Body of pancreas (tissue), 4 donors: ENCODE results near the gene BRDT. TPM values are rescaled to one million over a fixed set of nuclear protein-coding genes. Genes with fewer than 3 reads are reported as not detected.

ENCODE experiments used
- ATAC-seq: fragments of 150-250 bp; one replicate; pipeline ENCODE4 v1.9.1; 2016
- DNase-seq, 4 donors: peaks; one replicate each; pipeline ENCODE4 v3.0.0-alpha.2; 2019
- H3K27ac ChIP-seq, 4 donors: fragments of 200-600 bp; sonication (generic); 1 replicate in 3 of 4; 2 replicates in 1 of 4; pipeline versions ENCODE4 v1.5.1 to v1.6.1; 2016 to 2019; ENCODE audit warnings: mild to moderate bottlenecking in 1 of 4, mixed read lengths in 1 of 4, moderate library complexity in 1 of 4
- H3K27me3 ChIP-seq, 2 donors: fragments of 200-600 bp; sonication (generic); one replicate each; pipeline ENCODE4 v1.6.0; 2016; ENCODE audit warnings: mild to moderate bottlenecking in 1 of 2
- H3K36me3 ChIP-seq, 2 donors: fragments of 200-600 bp; sonication (generic); replicated peaks in 1 of 2; 2 replicates each; pipeline ENCODE4 v1.5.1; 2016; ENCODE audit warnings: low read depth in 2 of 2; ENCODE audit not compliant: insufficient read depth in 1 of 2
- H3K4me1 ChIP-seq: fragments of 200-600 bp; sonication (generic); one replicate; pipeline ENCODE4 v1.6.0; 2016
- H3K4me3 ChIP-seq, 2 donors: fragments of 200-600 bp; sonication (generic); 1 replicate in 1 of 2; 2 replicates in 1 of 2; pipeline ENCODE4 v1.5.1; 2016 to 2019
- H3K9me3 ChIP-seq, 3 donors: fragments of 200-600 bp; sonication (generic); 1 replicate in 2 of 3; 2 replicates in 1 of 3; pipeline ENCODE4 v1.5.1; 2016
- CTCF ChIP-seq, 7 experiments: fragments of 450-650 bp in 4 of 7; fragments of 200-600 bp in 3 of 7; sonication (generic) in 3 of 7; IDR thresholded peaks; one replicate each; pipeline ENCODE4 v1.5.1; 2016 to 2019; ENCODE audit warnings: antibody characterized with exemption in 7 of 7
- POLR2A ChIP-seq, 3 donors: fragments of 450-650 bp; IDR thresholded peaks; one replicate each; pipeline ENCODE4 v1.6.1; 2016; ENCODE audit warnings: antibody characterized with exemption in 3 of 3, mild to moderate bottlenecking in 2 of 3
- WGBS, 2 donors: methylation state at CpG; one replicate each; pipeline ENCODE4 v1.1.5; 2017; 5-methylcytosine and 5-hydroxymethylcytosine counted together
- intact Hi-C: fragments of 100-400 bp; cut with DNase I; formaldehyde crosslinking; loops from one replicate; pipeline ENCODE4 v1.15.1; 2023
- total RNA-seq, 2 donors: library from RNA; depleted of rRNA; stranded (reverse); fragments of >200 nt; gene quantifications; one replicate each; pipeline ENCODE4 v1.1.0, GENCODE V29; 2016

Gene BRDT
- total RNA-seq, 2 donors from 2014 or later, result not detected

- intact Hi-C loops, result no loop called here
- WGBS, 2 donors, result 82 to 90% methylated on average over 9 of the region's 9 CpGs
- Histone ChIP-seq H3K36me3 (no peaks in the 10 kb centered on the region), H3K4me3 (no peak overlapping the region), H3K27ac (no peak overlapping the region), H3K4me1 (peaks cover 4% of the 10 kb centered on the region), H3K27me3 (no peaks in the 10 kb centered on the region), H3K9me3 (no peaks in the 10 kb centered on the region)
- TF ChIP-seq POLR2A (IDR thresholded peaks at IDR 0.05) (no peak), CTCF (IDR thresholded peaks at IDR 0.05) (no peak)
- ATAC-seq (no peak), DNase-seq (no peak)
These were observed 77.6 kb downstream of the BRDT start for GRCh38 chr1:92026806-92027205.

- no peak for TF ChIP-seq CTCF (IDR thresholded peaks at IDR 0.05)
- TF ChIP-seq POLR2A (IDR thresholded peaks at IDR 0.05), result no peak
- WGBS, 2 donors, result 35 to 55% methylated on average over 15 to 31 of the region's 31 CpGs
- no peaks in the 10 kb centered on the region for H3K27me3 ChIP-seq
These were observed 80.2 kb downstream of the BRDT start for GRCh38 chr1:92029241-92029922.

GRCh38 chr1:92030656-92031107, 81.5 kb downstream of the BRDT start:
- intact Hi-C loops, result no loop called here
- TF ChIP-seq CTCF (IDR thresholded peaks at IDR 0.05) (no peak), POLR2A (IDR thresholded peaks at IDR 0.05) (no peak)
- no peaks in the 10 kb centered on the region for H3K27me3 ChIP-seq
- 17 to 25% methylated on average over 4 of the region's 4 CpGs for WGBS, 2 donors
- peaks cover 4% of the 10 kb centered on the region for H3K4me1 ChIP-seq
- no peak overlapping the region for H3K27ac ChIP-seq
- DNase-seq (no peak), ATAC-seq (no peak)
- H3K4me3 ChIP-seq, result no peak overlapping the region
- no peaks in the 10 kb centered on the region for H3K9me3 ChIP-seq
- H3K36me3 ChIP-seq, result no peaks in the 10 kb centered on the region

More at GRCh38 chr1:92029241-92029922, 80.2 kb downstream of the BRDT start:
- no peaks in the 10 kb centered on the region for H3K36me3 ChIP-seq
- no peak overlapping the region for H3K27ac ChIP-seq
- H3K9me3 ChIP-seq, result no peaks in the 10 kb centered on the region
- DNase-seq (no peak), ATAC-seq (no peak)
- intact Hi-C loops, result no loop called here
- no peak overlapping the region for H3K4me3 ChIP-seq
- peaks cover 4% of the 10 kb centered on the region for H3K4me1 ChIP-seq

- intact Hi-C loops, result no loop called here
- no peaks in the 10 kb centered on the region for H3K36me3 ChIP-seq
- WGBS, 2 donors, result 76 to 81% methylated on average over 6 of the region's 6 CpGs
- H3K4me1 ChIP-seq, result peaks cover 4% of the 10 kb centered on the region
- no peak overlapping the region for H3K4me3 ChIP-seq
- H3K9me3 ChIP-seq, result no peaks in the 10 kb centered on the region
- no peak for ATAC-seq
- H3K27me3 ChIP-seq, result no peaks in the 10 kb centered on the region
- no peak overlapping the region for H3K27ac ChIP-seq
- TF ChIP-seq POLR2A (IDR thresholded peaks at IDR 0.05), result no peak
- TF ChIP-seq CTCF (IDR thresholded peaks at IDR 0.05), result no peak
- DNase-seq, result no peak
These were observed 82.3 kb downstream of the BRDT start for GRCh38 chr1:92031281-92032110.
